Natural killer cell treated with Interleukin-12 subunit alpha and Interleukin-12 subunit beta and Interleukin-15 and Interleukin-18, amount 100 ng/mL, for 72 hours (primary cell): ENCODE results near the gene TSPY2. TPM values are rescaled to one million over a fixed set of nuclear protein-coding genes. Genes with fewer than 3 reads are reported as not detected.
"Not testable (repeated sequence)": the region's sequence is repeated elsewhere in the genome, so short reads cannot be mapped to it uniquely, and the experiment has no call there.

Experiments
- ATAC-seq, 2 donors: fragments of 150-1000 bp; cut with Tn5 transposase in 1 of 2; sonication (Bioruptor Pico), chemical (Tn5 transposase) in 1 of 2; 2 replicates each; pipeline ENCODE4 v1.10.0; 2021
- DNase-seq: peaks from one replicate; pipeline ENCODE4 v3.0.0; 2022; ENCODE audit warnings: low spot score
- H3K27ac Mint-ChIP-seq, 2 donors: 1 replicate in 1 of 2; 2 replicates in 1 of 2; pipeline ENCODE4 v1.8.0; 2022; ENCODE audit warnings: mixed read lengths in 2 of 2, mild to moderate bottlenecking in 1 of 2, moderate library complexity in 1 of 2
- H3K27me3 Mint-ChIP-seq, 2 donors: 1 replicate in 1 of 2; 2 replicates in 1 of 2; pipeline ENCODE4 v1.8.0; 2022; ENCODE audit warnings: mixed read lengths in 2 of 2
- H3K36me3 Mint-ChIP-seq: one replicate; pipeline ENCODE4 v1.8.0; 2022; ENCODE audit warnings: mixed read lengths
- H3K4me1 Mint-ChIP-seq, 2 donors: 1 replicate in 1 of 2; 2 replicates in 1 of 2; pipeline ENCODE4 v1.8.0; 2022; ENCODE audit warnings: low read depth in 2 of 2, mixed read lengths in 2 of 2, mild to moderate bottlenecking in 1 of 2
- H3K4me3 Mint-ChIP-seq: one replicate; pipeline ENCODE4 v1.8.0; 2022; ENCODE audit warnings: mixed read lengths
- H3K9me3 Mint-ChIP-seq: 2 replicates; pipeline ENCODE4 v1.8.0; 2022; ENCODE audit warnings: mixed read lengths
- total RNA-seq, 2 donors: library from RNA; stranded (reverse); gene quantifications; one replicate each; pipeline ENCODE4 v1.2.3, GENCODE V29; 2022

The TSPY2 gene
- not detected for total RNA-seq

GRCh38 chrY:6245923-6246322 lies at the start of gene TSPY2:
Gene TSPY2, plus strand, starts transcription at chrY:6246223. Its CDS starts 46 bp downstream, at chrY:6246269.
- not testable (repeated sequence) for H3K4me1 Mint-ChIP-seq, H3K27me3 Mint-ChIP-seq, DNase-seq, H3K36me3 Mint-ChIP-seq, H3K27ac Mint-ChIP-seq, H3K9me3 Mint-ChIP-seq, ATAC-seq, H3K4me3 Mint-ChIP-seq

- H3K4me3 Mint-ChIP-seq, ATAC-seq, H3K27me3 Mint-ChIP-seq, DNase-seq, H3K9me3 Mint-ChIP-seq, H3K4me1 Mint-ChIP-seq, H3K36me3 Mint-ChIP-seq, H3K27ac Mint-ChIP-seq: not testable (repeated sequence)
Measured at GRCh38 chrY:6209565-6209964, 36.5 kb upstream of the TSPY2 start.

GRCh38 chrY:6217045-6217444 lies 29.0 kb upstream of the TSPY2 start:
- H3K27me3 Mint-ChIP-seq, H3K4me1 Mint-ChIP-seq, H3K9me3 Mint-ChIP-seq, H3K4me3 Mint-ChIP-seq, DNase-seq, H3K27ac Mint-ChIP-seq, H3K36me3 Mint-ChIP-seq, ATAC-seq: not testable (repeated sequence)

- not testable (repeated sequence) for DNase-seq, H3K27ac Mint-ChIP-seq, H3K4me3 Mint-ChIP-seq, ATAC-seq, H3K36me3 Mint-ChIP-seq, H3K4me1 Mint-ChIP-seq, H3K27me3 Mint-ChIP-seq, H3K9me3 Mint-ChIP-seq
Measured at GRCh38 chrY:6269839-6270238, 23.8 kb downstream of the TSPY2 start.
